Skeletal muscle tissue (tissue), 4 donors: Measurements from ENCODE around the gene CLEC1A. TPM values are rescaled to one million over a fixed set of nuclear protein-coding genes. Genes with fewer than 3 reads are reported as not detected.

Source experiments
- H3K27ac ChIP-seq: one replicate; pipeline ENCODE4 v1.7.0; 2013; ENCODE audit warnings: mild to moderate bottlenecking, low read depth, low read length, inconsistent platforms
- H3K27me3 ChIP-seq, 3 donors: one replicate each; pipeline ENCODE4 v1.7.0; 2013; ENCODE audit warnings: low read length in 3 of 3; ENCODE audit not compliant: control insufficient read depth in 3 of 3, insufficient read depth in 3 of 3
- H3K36me3 ChIP-seq, 3 donors: one replicate each; pipeline ENCODE4 v1.7.0; 2013; ENCODE audit warnings: low read length in 3 of 3; ENCODE audit not compliant: control insufficient read depth in 3 of 3, insufficient read depth in 3 of 3
- H3K4me1 ChIP-seq, 3 donors: one replicate each; pipeline ENCODE4 v1.7.0; 2013; ENCODE audit warnings: low read length in 3 of 3, mild to moderate bottlenecking in 3 of 3; ENCODE audit not compliant: control insufficient read depth in 3 of 3, insufficient read depth in 3 of 3
- H3K4me3 ChIP-seq, 3 donors: one replicate each; pipeline ENCODE4 v1.7.0; 2013; ENCODE audit warnings: low read length in 3 of 3
- H3K9ac ChIP-seq, 3 donors: one replicate each; pipeline ENCODE4 v1.7.0; 2013; ENCODE audit warnings: low read length in 3 of 3, mild to moderate bottlenecking in 3 of 3, moderate library complexity in 2 of 3, low read depth in 1 of 3
- H3K9me3 ChIP-seq, 3 donors: one replicate each; pipeline ENCODE4 v1.7.0; 2013; ENCODE audit warnings: low read length in 3 of 3; ENCODE audit not compliant: control insufficient read depth in 3 of 3
- total RNA-seq: library from RNA; depleted of rRNA; stranded (reverse); fragments of >200 nt; gene quantifications from one replicate; pipeline ENCODE4 v1.2.3, GENCODE V29; 2014
- donor health status: Osteomylitis.

CLEC1A gene
- total RNA-seq, 1 donor from 2014 or later = 1.0 TPM

GRCh38 chr12:10128687-10129086 lies 29.9 kb upstream of the CLEC1A start:
- Histone ChIP-seq H3K36me3 (no peaks in the 10 kb centered on the region), H3K27ac (no peak overlapping the region), H3K9me3 (no peaks in the 10 kb centered on the region), H3K27me3 (no peaks in the 10 kb centered on the region), H3K4me1 (no peaks in the 10 kb centered on the region), H3K9ac (no peak overlapping the region), H3K4me3 (no peak overlapping the region)

- Histone ChIP-seq H3K9me3 (no peaks in the 10 kb centered on the region), H3K36me3 (no peaks in the 10 kb centered on the region), H3K9ac (no peak overlapping the region), H3K27me3 (no peaks in the 10 kb centered on the region), H3K4me1 (no peaks in the 10 kb centered on the region), H3K4me3 (no peak overlapping the region), H3K27ac (no peak overlapping the region)
These were observed 27.6 kb upstream of the CLEC1A start for GRCh38 chr12:10126413-10126812.

GRCh38 chr12:10122689-10123088 lies 23.9 kb upstream of the CLEC1A start:
- no peak overlapping the region for H3K27ac ChIP-seq
- H3K4me3 ChIP-seq = no peak overlapping the region
- H3K36me3 ChIP-seq = no peaks in the 10 kb centered on the region
- H3K9ac ChIP-seq = no peak overlapping the region
- no peaks in the 10 kb centered on the region for H3K27me3 ChIP-seq
- no peaks in the 10 kb centered on the region for H3K9me3 ChIP-seq
- H3K4me1 ChIP-seq = no peaks in the 10 kb centered on the region

GRCh38 chr12:10121278-10121677 lies 22.5 kb upstream of the CLEC1A start:
- no peaks in the 10 kb centered on the region for H3K36me3 ChIP-seq
- no peak overlapping the region for H3K9ac ChIP-seq
- no peaks in the 10 kb centered on the region for H3K9me3 ChIP-seq
- H3K4me1 ChIP-seq = no peaks in the 10 kb centered on the region
- no peak overlapping the region for H3K27ac ChIP-seq
- no peaks in the 10 kb centered on the region for H3K27me3 ChIP-seq
- no peak overlapping the region for H3K4me3 ChIP-seq

GRCh38 chr12:10119066-10119465 lies 20.3 kb upstream of the CLEC1A start:
- H3K9ac ChIP-seq = no peak overlapping the region
- H3K27me3 ChIP-seq = no peaks in the 10 kb centered on the region
- H3K4me1 ChIP-seq = no peaks in the 10 kb centered on the region
- H3K4me3 ChIP-seq = no peak overlapping the region
- H3K9me3 ChIP-seq = no peaks in the 10 kb centered on the region
- no peaks in the 10 kb centered on the region for H3K36me3 ChIP-seq
- H3K27ac ChIP-seq = no peak overlapping the region

GRCh38 chr12:10115890-10116289 lies 17.1 kb upstream of the CLEC1A start:
- no peak overlapping the region for H3K9ac ChIP-seq
- H3K27me3 ChIP-seq = no peaks in the 10 kb centered on the region
- no peaks in the 10 kb centered on the region for H3K4me1 ChIP-seq
- no peak overlapping the region for H3K4me3 ChIP-seq
- no peaks in the 10 kb centered on the region for H3K9me3 ChIP-seq
- H3K36me3 ChIP-seq = no peaks in the 10 kb centered on the region
- H3K27ac ChIP-seq = no peak overlapping the region

- Histone ChIP-seq H3K9me3 (no peaks in the 10 kb centered on the region), H3K36me3 (no peaks in the 10 kb centered on the region), H3K4me1 (no peaks in the 10 kb centered on the region), H3K27me3 (no peaks in the 10 kb centered on the region), H3K27ac (no peak overlapping the region), H3K9ac (no peak overlapping the region), H3K4me3 (no peak overlapping the region)
These were observed 16.5 kb upstream of the CLEC1A start for GRCh38 chr12:10115311-10115710.

GRCh38 chr12:10113920-10114319 lies 15.1 kb upstream of the CLEC1A start:
- Histone ChIP-seq H3K9ac (no peak overlapping the region), H3K4me3 (no peak overlapping the region), H3K36me3 (no peaks in the 10 kb centered on the region), H3K27ac (no peak overlapping the region), H3K4me1 (no peaks in the 10 kb centered on the region), H3K9me3 (no peaks in the 10 kb centered on the region), H3K27me3 (no peaks in the 10 kb centered on the region)

GRCh38 chr12:10113075-10113474 lies 14.3 kb upstream of the CLEC1A start:
- no peak overlapping the region for H3K4me3 ChIP-seq
- H3K36me3 ChIP-seq = no peaks in the 10 kb centered on the region
- H3K4me1 ChIP-seq = no peaks in the 10 kb centered on the region
- H3K27me3 ChIP-seq = no peaks in the 10 kb centered on the region
- no peak overlapping the region for H3K27ac ChIP-seq
- no peak overlapping the region for H3K9ac ChIP-seq
- no peaks in the 10 kb centered on the region for H3K9me3 ChIP-seq

- Histone ChIP-seq H3K36me3 (no peaks in the 10 kb centered on the region), H3K27me3 (no peaks in the 10 kb centered on the region), H3K9me3 (no peaks in the 10 kb centered on the region), H3K4me3 (no peak overlapping the region), H3K4me1 (no peaks in the 10 kb centered on the region), H3K9ac (no peak overlapping the region), H3K27ac (no peak overlapping the region)
These were observed 12.7 kb upstream of the CLEC1A start for GRCh38 chr12:10111451-10111850.

- Histone ChIP-seq H3K9me3 (no peaks in the 10 kb centered on the region), H3K27me3 (no peaks in the 10 kb centered on the region), H3K27ac (no peak overlapping the region), H3K36me3 (no peaks in the 10 kb centered on the region), H3K9ac (no peak overlapping the region), H3K4me3 (no peak overlapping the region), H3K4me1 (no peaks in the 10 kb centered on the region)
These were observed 11.6 kb upstream of the CLEC1A start for GRCh38 chr12:10110256-10110844.
